GM18502 (cell line): ENCODE measurements around the gene LRRC45.
"Not testable (repeated sequence)": the region's sequence is repeated elsewhere in the genome, so short reads cannot be mapped to it uniquely, and the experiment has no call there.

Source experiments
- ATAC-seq: cut with Tn5 transposase; IDR thresholded peaks from one replicate; pipeline ENCODE4 v1.9.1; 2021; ENCODE audit warnings: mild to moderate bottlenecking; ENCODE audit not compliant: unreplicated experiment, poor library complexity

Gene LRRC45

GRCh38 chr17:82022981-82023446 is at the start of gene LRRC45:
Gene LRRC45, plus strand, starts transcription at chr17:82023305. Its CDS starts 339 bp downstream, at chr17:82023644.
- peak; percentile 82 for ATAC-seq

GRCh38 chr17:81973432-81973831 is 49.7 kb upstream of the LRRC45 start:
- ATAC-seq = no peak

GRCh38 chr17:81976332-81977210 is 46.5 kb upstream of the LRRC45 start:
- peak; percentile 11 for ATAC-seq

GRCh38 chr17:81977211-81977808 is 45.8 kb upstream of the LRRC45 start, which contains the start of gene ASPSCR1:
Gene ASPSCR1, plus strand, starts transcription at chr17:81977629. Its CDS starts 18 bp downstream, at chr17:81977647.
- ATAC-seq = peak; percentile 84

DNA sequence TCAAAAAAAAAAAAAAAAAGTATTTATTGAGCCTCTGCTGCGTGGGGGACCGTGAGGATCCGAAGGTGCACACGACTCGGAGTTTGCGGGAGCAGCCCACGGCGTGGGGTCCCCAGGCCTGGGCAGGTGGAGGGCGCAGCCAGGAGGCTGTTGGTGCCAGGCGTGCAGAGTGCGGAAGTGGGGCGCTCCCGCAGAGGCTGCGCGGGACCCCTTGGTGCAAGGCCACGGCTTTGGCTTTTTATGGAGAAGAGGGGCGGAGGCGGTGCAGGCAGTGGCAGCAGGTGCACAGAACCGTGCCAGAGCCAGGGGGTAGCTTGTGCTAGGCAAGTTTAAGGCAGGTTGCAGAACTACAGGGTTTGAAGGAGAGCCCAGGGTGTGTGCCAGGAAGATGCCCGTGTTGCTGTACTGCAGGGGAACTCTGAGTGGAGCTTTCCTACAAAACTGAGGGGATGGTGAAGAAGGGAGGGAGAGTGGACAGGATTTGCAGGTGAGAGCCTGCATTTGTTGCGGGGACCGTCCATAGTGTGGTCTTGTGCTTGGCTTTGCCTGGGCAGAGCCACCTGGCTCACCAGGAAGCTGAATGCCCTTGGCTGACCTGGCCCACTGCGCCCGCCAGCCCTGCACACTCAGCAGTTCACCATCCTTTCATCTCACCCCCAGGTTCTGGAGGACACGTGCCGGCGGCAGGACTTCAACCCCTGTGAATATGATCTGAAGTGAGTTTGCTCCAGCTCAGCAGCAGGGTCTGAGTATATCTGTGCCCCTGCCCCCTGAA is 44.4 kb upstream of the LRRC45 start:
- no peak for ATAC-seq

GRCh38 chr17:81980122-81980521 is 43.0 kb upstream of the LRRC45 start:
- no peak for ATAC-seq

DNA sequence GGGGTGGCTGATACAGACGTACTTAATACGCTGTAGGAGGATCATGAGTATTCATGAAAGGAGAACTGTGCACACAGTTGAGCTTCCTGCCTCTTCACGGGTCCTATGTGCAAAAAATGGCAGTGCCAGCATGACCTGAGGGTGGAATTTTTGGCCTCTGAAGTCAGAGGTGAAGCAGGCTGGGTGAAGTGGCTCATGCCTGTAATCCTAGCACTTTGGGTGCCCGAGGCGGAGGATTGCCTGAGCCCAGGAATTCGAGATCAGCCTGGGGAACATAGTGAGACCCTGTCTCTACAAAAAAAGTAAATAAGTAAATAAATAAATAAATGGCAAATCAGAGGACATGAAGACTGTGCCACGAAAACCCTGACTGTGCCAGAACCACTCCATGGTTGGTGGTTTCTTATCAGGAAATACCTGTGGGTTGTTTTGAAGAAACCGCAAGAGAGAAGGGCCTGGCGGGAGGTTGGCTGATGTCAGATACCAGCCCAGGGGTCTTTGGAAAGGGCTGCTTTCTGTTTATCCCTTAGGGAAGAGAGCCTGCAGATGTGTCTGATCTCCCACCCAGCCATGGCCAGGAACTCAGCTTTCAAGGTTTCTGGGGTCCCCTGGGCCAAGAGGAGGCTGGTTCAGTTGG is 42.3 kb upstream of the LRRC45 start:
- no peak for ATAC-seq

DNA sequence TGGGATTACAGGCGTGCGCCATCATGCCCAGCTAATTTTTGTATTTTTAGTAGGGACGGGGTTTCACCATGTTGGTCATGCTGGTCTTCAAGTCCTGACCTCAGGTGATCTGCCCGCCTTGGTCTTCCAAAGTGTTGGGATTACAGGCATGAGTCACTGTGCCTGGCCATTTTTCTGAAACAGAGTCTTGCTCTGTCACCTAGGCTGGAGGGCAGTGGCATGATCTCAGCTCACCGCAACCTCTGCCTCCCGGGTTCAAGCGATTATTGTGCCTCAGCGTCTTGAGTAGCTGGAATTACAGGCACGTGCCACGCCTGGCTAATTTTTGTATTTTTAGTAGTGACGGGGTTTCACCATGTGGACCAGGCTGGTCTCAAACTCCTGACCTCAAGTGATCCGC is 41.6 kb upstream of the LRRC45 start:
- not testable (repeated sequence) for ATAC-seq

- ATAC-seq = no peak
These were observed 40.0 kb upstream of the LRRC45 start for GRCh38 chr17:81983011-81983638.

GRCh38 chr17:81983639-81984373 is 39.3 kb upstream of the LRRC45 start:
- no peak for ATAC-seq

GRCh38 chr17:81984773-81985410 is 38.2 kb upstream of the LRRC45 start:
- no peak for ATAC-seq

GRCh38 chr17:81986606-81987005 is 36.5 kb upstream of the LRRC45 start:
- ATAC-seq = no peak

DNA sequence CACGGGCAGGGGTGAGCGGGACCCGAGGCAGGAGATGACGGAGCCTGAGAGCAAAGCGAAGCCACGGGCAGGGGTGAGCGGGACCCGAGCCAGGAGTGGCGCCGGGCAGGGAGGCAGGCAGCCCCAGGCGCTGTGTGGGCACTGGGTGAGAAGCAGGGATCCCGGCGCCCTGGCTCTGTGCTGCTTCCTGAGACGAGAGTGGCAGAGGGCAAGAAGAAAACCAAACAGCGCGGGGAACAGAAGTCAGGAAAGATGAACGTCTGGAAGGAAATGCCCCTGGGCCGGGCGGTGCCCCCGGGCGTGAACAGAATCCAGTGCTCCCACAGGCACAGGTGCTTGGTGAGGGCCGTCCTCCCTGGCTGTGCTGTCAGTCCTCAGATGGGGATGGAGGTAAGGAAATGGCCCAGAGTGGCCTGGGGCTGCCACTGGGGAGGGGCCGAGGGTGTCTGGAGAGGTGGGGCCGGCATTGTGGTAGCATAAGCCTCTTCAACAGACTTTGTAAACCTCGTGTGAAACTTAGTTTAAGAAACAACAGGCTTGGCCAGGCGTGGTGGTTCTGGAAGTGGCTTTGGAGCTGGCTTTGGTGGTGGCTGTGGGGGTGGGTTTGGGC is 35.8 kb upstream of the LRRC45 start:
- no peak for ATAC-seq

- no peak for ATAC-seq
These were observed 32.0 kb upstream of the LRRC45 start for GRCh38 chr17:81990836-81991683.

DNA sequence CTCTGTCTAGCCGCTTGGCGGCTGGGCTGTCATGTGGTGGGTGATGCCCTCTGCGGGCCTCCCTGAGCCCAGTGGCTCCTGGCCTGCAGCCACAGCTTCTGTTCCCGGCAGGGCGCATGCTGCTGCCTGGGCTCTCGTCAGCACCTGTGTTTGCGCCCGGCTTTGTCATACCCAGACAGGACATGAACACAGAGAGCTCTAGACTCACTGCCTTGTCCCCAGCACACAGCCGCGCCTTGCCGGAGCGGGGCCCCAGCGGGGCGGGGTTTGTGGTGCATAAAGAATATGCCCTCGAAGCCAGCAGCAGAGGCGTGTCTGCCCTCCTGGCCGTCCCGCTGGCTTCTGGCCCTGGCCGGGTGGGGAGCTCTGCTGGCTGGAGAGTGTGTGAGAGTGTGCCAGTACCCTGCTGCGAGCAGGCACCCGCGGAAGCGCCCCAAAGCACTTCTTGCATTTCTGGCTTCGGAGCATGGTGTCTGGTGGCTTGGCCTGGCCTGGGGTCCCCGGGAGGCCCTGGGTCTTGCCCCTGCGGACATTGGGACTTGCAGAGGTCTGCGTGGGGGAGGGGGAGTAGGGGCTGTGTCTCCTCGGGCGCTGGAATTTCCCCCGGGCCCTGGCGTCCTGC is 31.3 kb upstream of the LRRC45 start:
- ATAC-seq = no peak

DNA sequence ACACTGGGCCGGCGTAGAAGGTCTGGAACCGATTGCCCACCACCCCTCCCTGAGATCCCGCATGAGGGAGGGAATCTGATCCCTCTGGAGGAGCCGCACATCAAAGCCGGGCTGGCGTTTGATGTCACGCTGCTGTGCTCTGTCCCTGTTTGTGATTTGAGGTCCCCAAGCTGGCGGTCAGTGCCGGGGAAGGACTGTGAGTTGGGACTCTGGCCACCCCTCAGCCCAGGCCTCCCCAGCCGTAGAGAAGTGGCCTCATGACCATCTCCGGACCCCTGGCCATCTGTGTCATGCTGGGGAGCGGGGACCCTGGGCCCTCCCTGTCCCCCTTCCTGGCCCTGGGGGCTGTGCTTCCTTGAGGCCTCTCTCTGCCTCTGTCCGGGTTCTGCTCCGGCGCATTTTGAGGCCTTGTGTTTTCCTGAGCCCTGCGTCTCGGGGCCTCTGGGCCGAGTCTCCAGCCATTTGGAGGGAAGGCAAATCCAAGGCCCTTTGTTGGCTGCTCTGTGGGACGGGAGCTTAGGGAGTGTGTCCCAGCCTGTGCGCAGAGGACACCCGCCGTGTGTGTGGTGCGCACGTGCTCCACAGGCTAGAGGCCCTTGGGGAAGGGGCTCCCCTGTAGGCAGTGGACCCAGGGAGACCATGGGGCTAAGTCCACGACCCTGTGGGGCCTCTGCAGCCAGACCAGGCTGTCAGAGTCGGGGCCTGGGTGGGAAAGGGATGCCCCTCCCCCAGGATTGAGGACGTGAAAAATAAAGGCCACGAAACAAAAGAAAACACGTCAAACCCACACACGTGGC is 30.6 kb upstream of the LRRC45 start:
- ATAC-seq = no peak
